Measurements from ENCODE around the gene PPFIA2.

- no peak for TF ChIP-seq CTCF (IDR thresholded peaks at IDR 0.05; ENCODE audit: low read length)
- no peak for TF ChIP-seq EZH2 (IDR thresholded peaks at IDR 0.05; ENCODE audit: borderline replicate concordance, low read length)
Observed at GRCh38 chr12:81274637-81275529, 484.3 kb downstream of the PPFIA2 start.
